ENCODE data around the gene RAD9B. TPM values are rescaled to one million over a fixed set of nuclear protein-coding genes. Genes with fewer than 3 reads are reported as not detected.

RAD9B gene
- total and polyA plus RNA-seq, 12 donors = 0.23 to 4.9 (median 1.00) TPM; not detected in 1

DNA sequence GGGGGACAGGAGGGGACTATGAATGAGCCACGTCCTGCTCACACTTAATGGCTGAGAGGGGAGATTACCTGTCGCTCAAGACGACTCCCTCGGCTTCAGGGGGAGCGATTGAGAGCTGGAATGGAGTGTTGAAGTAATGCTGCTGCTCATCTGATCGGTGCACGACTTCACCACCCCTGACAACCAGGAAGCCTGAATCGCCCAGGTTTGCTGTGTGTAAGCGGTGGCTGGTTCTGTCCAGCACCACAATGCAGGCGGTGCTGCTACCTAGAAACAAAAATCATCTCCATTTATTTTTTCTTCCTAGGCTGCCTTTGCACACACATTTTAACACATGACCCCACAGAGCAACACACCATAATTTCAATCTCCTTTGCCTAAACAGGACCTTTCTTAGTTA is 43.7 kb downstream of the RAD9B start:
- H3K27ac ChIP-seq = peak overlapping the region; percentile 9 to 75 (median 46)

DNA sequence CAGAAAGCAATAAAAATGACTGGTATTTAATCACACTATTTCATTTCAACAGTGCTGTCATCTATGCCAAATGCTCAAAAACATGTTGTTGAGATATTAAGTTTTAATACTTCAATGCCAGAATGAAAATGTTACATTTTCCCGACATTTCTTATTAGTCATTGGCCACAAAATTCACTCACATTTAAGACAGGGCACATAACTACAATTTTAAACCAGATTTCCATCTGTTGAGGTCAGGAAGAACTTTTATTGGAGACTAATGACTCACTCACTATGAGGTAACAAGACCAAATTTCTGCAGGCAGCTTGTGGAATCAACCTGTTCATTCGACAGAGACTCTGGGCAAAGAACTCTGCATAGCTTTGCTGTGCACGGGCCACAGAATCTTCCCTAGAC is 44.2 kb downstream of the RAD9B start:
- Histone ChIP-seq H3K36me3 (peaks cover 0 to 57% (median 0%) of the 10 kb centered on the region in 9 donors), H3K4me3 (no peak overlapping the region), H3K27ac (peak overlapping the region in 9 of 10 donors; percentile 5 to 75 (median 42)), H3K9me3 (no peaks in the 10 kb centered on the region), H3K4me1 (peaks cover 11 to 76% (median 52%) of the 10 kb centered on the region in 9 donors), H3K27me3 (no peaks in the 10 kb centered on the region)
- ATAC-seq (peak in 4 of 8 donors; percentile 13 to 45 (median 30)), DNase-seq (no peak)
- no peak for TF ChIP-seq CTCF (IDR thresholded peaks at IDR 0.05)
- WGBS, 2 donors = 54 to 62% methylated on average over 3 of the region's 3 CpGs
- intact Hi-C loops (cut with DNase I) = loop anchor here in 2 of 10 donors (5.0 kb wide), 1 partner anchor 36 kb away; the partner anchor contains the start of gene PPTC7 (in 2 of the 2)

More for the DNA sequence above, 43.7 kb downstream of the RAD9B start:
- peaks cover 0 to 57% (median 0%) of the 10 kb centered on the region in 9 donors for H3K36me3 ChIP-seq
- 68% methylated on average over 10 of the region's 10 CpGs for WGBS, 2 donors
- DNase-seq = no peak
- H3K4me3 ChIP-seq = no peak overlapping the region
- no peak for TF ChIP-seq CTCF (IDR thresholded peaks at IDR 0.05)
- no peaks in the 10 kb centered on the region for H3K9me3 ChIP-seq
- intact Hi-C loops (cut with DNase I) = loop anchor here in 2 of 10 donors (5.0 kb wide), 1 partner anchor 36 kb away; the partner anchor contains the start of gene PPTC7 (in 2 of the 2)
- ATAC-seq = peak in 1 of 8 donors; percentile 32
- H3K27me3 ChIP-seq = no peaks in the 10 kb centered on the region
- peaks cover 11 to 74% (median 52%) of the 10 kb centered on the region in 9 donors for H3K4me1 ChIP-seq

DNA sequence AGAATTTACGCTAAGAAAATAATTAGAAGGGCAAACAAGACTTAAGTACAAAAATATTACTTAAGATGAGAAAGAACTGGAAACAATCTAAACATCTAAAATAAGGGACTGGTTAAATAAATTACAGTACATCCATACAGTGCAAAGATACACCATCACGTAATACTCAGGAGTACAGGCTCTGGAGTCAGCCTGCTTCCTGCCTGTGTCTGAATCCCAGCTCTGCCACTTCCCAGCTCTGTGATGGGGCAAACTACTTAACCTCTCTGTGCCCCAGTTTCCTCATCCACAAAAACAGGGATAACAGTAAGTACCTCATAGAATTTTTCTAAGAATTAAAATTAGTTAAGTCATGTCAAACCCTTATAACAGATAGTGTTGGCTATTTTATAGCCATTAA is 45.0 kb downstream of the RAD9B start:
- Histone ChIP-seq H3K27me3 (no peaks in the 10 kb centered on the region), H3K4me1 (peaks cover 11 to 84% (median 52%) of the 10 kb centered on the region in 9 donors), H3K9me3 (no peaks in the 10 kb centered on the region), H3K27ac (peak overlapping the region in 7 of 10 donors; percentile 5 to 75 (median 42)), H3K4me3 (no peak overlapping the region), H3K36me3 (peaks cover 0 to 54% (median 0%) of the 10 kb centered on the region in 9 donors)
- intact Hi-C loops (cut with DNase I) = loop anchor here in 2 of 10 donors (5.0 kb wide), 1 partner anchor 35 kb away; the partner anchor contains the start of gene PPTC7 (in 2 of the 2)
- ATAC-seq (no peak), DNase-seq (no peak)
- 84 to 89% methylated on average over 2 of the region's 2 CpGs for WGBS, 2 donors
- no peak for TF ChIP-seq CTCF (IDR thresholded peaks at IDR 0.05)

DNA sequence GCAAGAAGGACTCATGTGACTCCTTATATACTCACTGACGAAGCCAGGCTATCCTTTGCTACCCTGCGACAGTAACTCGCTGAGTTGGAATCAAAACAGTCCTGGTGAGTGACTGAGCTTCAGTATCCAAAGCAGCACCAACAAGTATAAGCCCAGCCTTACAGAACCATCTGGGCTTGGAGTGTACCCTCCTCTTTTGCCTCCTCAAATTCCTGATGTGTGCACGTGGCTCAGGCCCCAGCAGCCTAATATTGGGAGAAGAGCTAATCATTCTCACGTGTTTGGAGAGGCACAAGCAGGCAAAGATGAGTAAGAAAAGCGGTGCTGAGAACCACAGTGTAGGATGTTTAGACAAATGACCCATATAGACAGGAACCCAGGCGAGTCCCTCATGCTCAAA is 46.5 kb downstream of the RAD9B start:
- 55 to 69% methylated on average over 7 of the region's 7 CpGs for WGBS, 2 donors
- TF ChIP-seq CTCF (IDR thresholded peaks at IDR 0.05) = no peak
- no peak overlapping the region for H3K4me3 ChIP-seq
- peaks cover 0 to 54% (median 0%) of the 10 kb centered on the region in 9 donors for H3K36me3 ChIP-seq
- H3K27me3 ChIP-seq = no peaks in the 10 kb centered on the region
- ATAC-seq (peak in 7 of 8 donors; percentile 18 to 59 (median 55)), DNase-seq (no peak)
- H3K4me1 ChIP-seq = peaks cover 5 to 74% (median 44%) of the 10 kb centered on the region in 9 donors
- no peaks in the 10 kb centered on the region for H3K9me3 ChIP-seq
- intact Hi-C loops (cut with DNase I) = loop anchor here in 2 of 10 donors (5.0 kb wide), 1 partner anchor 34 kb away; the partner anchor contains the start of gene PPTC7 (in 2 of the 2)
- H3K27ac ChIP-seq = peak overlapping the region in 9 of 10 donors; percentile 26 to 75 (median 54)
